ENCODE results near the gene QSOX1.

The QSOX1 gene

DNA sequence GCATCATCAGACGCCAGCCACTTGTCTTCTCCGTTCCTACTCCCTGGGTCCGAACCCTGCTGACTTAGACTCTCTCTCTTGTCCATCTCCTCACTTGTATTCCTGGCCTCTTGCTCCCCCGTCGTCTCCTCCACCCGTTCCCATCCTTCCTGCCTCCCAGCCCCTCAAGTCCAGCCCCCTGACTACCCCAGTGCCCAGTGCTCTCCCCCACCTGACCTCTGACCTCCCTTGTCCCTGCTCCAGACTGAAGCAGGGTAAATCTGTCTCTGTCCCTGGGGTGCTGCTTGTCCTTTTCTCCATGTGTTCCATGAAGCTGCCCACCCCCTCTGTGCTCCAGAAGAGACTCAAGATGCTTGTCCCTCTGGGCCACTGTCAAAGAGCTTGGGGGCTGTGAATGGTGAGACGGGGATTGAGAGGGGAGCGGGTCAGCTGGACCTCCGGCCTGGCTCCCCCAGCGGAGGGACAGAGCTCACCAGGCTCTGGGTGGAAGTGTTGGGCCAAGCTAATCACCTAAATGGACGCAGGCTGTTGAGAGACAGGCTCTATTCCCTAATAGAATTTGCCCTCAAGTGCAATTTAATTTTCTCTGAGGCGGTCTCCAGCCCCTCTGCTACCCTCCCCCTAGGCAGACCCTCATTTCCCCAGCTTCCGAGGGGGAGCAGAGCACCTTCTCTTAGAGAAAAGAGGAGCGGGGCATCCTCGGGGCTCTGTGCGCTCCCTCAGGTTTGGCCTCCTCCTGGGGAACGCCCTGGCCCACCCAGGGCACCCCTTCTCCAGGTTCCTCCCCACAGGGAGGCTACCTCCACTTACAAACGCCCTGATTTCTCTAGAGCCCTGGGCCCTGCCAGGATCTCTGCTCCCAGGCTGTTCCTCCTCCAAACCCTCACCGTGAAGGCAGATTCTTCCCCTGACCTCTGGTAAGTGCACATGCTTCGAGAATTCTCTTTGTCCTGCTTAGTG is 64.4 kb downstream of the QSOX1 start:
- DNase-seq: no peak

- DNase-seq: no peak
Observed at GRCh38 chr1:180219776-180220175, 65.1 kb downstream of the QSOX1 start.

DNA sequence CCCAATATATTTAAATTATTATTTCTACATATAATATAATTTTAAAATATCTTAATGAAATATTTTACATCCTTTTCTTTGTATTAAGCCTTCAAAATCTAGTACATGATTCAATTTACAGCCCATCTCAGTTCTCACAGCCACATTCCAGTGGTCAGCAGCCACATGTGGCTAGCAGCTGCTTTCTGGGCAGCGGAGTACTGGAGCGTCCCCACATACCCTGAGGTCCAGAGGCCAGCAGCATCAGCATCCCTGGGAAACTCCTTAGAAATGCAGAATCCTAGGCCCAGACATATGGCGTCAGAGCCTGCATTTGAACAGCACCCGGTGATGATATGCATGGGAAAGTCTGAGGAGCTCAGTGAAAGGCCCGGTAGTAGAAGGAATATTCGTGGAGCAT is 66.8 kb downstream of the QSOX1 start:
- no peak for DNase-seq

DNA sequence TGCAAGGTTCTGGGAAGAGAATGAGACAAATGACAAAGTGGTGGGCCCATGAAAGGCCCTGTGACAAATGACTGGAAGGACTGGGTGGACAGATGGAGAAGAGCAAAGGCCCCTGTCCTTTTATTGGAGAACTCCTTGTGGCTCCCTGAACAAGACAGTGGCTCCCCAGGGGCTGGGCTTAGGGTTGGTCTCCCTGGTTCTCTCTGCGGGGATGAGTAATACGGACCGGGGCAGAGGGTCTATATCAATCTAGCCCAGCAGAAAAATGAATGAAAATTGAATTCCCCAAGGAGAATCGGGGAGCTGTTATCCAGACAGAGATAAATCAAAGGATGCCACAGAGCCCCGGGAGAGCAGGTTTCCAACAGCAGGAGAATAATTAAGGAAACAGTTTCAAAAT is 70.2 kb downstream of the QSOX1 start:
- no peak for DNase-seq

GRCh38 chr1:180225403-180225802 is 70.7 kb downstream of the QSOX1 start:
- no peak for DNase-seq

GRCh38 chr1:180227861-180228647 is 73.4 kb downstream of the QSOX1 start:
- no peak for DNase-seq

- DNase-seq: no peak
Observed at GRCh38 chr1:180228648-180229482, 74.2 kb downstream of the QSOX1 start.

GRCh38 chr1:180229483-180230415 is 75.1 kb downstream of the QSOX1 start, which contains the start of gene LHX4:
Gene LHX4, plus strand, starts transcription at chr1:180230264. Its CDS starts 266 bp downstream, at chr1:180230530.
- DNase-seq: no peak

DNA sequence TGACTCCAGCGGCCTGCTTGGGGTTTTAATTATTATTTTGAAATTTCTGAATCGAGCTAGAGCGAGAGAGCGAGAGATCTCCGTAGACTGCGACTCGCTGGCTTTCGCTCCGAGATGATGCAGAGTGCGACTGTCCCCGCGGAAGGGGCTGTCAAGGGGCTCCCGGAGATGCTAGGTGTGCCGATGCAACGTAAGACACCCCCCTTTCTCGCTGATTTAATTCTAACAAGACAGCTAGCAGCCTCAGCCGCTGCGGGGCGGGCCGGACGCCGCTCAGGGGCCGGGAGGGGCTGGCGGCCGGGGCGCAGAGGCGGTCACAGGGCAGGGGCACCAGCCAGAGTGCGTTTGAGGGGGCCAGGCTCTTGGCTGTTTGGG is 75.7 kb downstream of the QSOX1 start:
- no peak for DNase-seq

GRCh38 chr1:180230791-180231505 is 76.3 kb downstream of the QSOX1 start:
- DNase-seq: no peak

DNA sequence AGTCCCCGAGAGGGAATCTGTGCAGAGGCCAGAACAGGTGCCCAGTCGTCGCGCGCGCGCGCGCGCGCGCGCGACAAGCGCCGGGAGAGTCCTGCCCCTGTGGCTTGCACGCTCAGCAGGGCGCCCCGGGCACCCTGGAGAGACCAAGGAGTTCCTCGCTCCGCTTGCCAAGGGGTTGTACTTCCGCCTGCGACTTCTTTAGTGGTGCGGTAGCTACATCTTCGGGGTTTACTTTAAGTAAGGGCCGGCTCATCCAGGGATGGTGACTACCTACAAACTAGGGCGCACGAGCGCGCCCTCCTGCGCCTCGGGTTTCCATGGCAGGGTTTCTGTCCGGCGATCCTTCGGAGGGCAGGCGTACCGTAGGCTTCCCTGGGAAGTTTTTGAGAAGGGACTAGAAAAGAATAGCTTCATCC is 76.8 kb downstream of the QSOX1 start:
- DNase-seq: no peak

DNA sequence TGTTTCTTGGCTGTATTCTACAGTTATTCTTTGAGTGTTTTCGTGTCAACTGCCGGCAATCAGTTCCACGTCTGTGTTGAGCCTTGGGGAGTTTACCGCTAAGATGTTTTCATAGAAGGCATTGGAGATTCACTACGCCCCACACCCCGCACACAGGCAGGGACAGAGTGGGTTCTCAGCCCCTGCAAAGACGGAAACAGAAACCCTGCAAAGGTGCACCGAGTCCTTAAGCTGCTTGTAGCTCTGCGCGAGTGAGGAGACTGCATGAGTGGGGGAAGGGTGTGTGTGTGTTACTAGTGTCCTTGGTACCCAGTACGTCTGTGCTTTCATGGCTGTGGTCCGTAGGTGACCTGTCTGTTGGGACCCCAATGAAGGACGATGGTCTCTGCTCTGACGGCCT is 77.3 kb downstream of the QSOX1 start:
- no peak for DNase-seq

- no peak for DNase-seq
Observed at GRCh38 chr1:180232521-180233043, 77.9 kb downstream of the QSOX1 start.

GRCh38 chr1:180233191-180234011 is 78.7 kb downstream of the QSOX1 start:
- DNase-seq: no peak

DNA sequence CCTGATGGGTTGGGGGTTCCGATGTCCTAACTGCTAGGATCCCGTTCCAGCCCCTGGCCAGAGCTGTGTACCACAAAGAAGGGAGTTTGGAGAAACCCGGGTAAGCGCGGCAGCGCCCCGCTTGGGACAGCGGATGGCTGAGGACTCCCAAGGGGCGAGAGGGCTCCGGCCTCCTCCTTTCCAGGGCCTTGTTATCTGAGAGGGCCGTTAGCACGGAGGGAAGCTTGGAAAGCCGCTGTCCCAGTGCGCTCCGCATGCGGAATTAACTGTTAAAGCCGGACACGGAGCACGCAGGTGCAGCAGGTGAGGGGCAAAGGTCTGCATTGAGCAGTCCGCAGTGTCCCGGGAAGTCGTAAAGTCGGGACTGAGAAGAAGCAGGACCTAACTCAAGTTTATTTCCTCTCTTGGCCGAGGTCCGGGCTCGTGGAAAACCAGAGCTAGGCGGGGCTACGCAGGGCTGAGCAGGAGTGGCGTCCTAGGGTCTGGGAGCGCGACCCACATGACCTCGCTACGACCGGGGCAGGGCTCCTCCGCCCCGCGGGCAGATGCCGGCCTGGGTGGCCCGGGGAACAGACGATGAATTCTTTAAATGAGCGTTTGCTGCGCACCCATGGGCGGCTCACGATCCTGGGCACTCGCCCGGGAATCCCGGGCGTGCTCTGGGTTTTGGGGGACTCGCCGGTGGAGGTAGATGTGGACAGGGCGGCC is 79.9 kb downstream of the QSOX1 start:
- DNase-seq: no peak

- DNase-seq: no peak
Observed at GRCh38 chr1:180235077-180235501, 80.4 kb downstream of the QSOX1 start.

GRCh38 chr1:180235502-180236239 is 81.0 kb downstream of the QSOX1 start:
- no peak for DNase-seq
